ENCODE results near the gene STRA6.

STRA6 gene

DNA sequence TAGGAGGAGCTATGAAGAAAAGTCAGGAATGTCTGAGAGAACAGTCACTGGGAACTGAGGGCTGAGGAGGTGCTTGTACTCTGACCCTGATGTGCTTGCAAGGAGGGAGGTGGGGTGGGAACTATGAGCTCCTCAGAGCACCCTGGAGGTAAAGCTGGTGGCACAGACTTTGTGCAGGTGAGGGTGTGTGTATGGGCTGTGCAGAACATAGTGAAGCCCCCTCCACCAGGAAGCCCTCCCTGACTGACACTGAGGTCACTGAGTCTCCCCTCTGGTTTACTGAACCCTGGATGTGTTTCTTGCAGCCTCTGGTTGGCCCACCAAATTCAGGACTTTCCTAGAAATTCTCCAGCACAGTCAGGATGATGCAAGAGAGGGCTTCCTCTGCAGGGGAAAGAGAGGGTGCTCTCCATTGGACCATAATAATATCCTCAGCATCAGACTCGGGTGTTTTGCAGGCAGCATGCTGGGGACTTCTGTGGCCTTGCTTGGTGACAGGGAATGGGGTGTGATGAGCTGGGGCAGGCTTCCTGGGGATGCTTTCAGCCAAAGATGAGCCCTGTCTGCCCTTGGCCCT is 30.5 kb downstream of the STRA6 start:
- TF ChIP-seq, protein P1, sequence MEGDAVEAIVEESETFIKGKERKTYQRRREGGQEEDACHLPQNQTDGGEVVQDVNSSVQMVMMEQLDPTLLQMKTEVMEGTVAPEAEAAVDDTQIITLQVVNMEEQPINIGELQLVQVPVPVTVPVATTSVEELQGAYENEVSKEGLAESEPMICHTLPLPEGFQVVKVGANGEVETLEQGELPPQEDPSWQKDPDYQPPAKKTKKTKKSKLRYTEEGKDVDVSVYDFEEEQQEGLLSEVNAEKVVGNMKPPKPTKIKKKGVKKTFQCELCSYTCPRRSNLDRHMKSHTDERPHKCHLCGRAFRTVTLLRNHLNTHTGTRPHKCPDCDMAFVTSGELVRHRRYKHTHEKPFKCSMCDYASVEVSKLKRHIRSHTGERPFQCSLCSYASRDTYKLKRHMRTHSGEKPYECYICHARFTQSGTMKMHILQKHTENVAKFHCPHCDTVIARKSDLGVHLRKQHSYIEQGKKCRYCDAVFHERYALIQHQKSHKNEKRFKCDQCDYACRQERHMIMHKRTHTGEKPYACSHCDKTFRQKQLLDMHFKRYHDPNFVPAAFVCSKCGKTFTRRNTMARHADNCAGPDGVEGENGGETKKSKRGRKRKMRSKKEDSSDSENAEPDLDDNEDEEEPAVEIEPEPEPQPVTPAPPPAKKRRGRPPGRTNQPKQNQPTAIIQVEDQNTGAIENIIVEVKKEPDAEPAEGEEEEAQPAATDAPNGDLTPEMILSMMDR (IDR thresholded peaks at IDR 0.05; ENCODE audit: poor library complexity, severe bottlenecking) = no peak
- no peak for DNase-seq (ENCODE audit: low spot score)
- ATAC-seq (ENCODE audit: low read depth) = no peak
- Histone ChIP-seq H3K27me3 (ENCODE audit: insufficient read depth, poor library complexity, severe bottlenecking) (no peaks in the 10 kb centered on the region), H3K36me3 (ENCODE audit: low read depth) (no peaks in the 10 kb centered on the region), H3K9me3 (ENCODE audit: severe bottlenecking) (no peaks in the 10 kb centered on the region), H3K4me1 (ENCODE audit: insufficient read depth, poor library complexity, severe bottlenecking) (no peaks in the 10 kb centered on the region), H3K4me3 (ENCODE audit: severe bottlenecking) (no peak overlapping the region), H3K27ac (ENCODE audit: poor library complexity, severe bottlenecking) (no peak overlapping the region)

DNA sequence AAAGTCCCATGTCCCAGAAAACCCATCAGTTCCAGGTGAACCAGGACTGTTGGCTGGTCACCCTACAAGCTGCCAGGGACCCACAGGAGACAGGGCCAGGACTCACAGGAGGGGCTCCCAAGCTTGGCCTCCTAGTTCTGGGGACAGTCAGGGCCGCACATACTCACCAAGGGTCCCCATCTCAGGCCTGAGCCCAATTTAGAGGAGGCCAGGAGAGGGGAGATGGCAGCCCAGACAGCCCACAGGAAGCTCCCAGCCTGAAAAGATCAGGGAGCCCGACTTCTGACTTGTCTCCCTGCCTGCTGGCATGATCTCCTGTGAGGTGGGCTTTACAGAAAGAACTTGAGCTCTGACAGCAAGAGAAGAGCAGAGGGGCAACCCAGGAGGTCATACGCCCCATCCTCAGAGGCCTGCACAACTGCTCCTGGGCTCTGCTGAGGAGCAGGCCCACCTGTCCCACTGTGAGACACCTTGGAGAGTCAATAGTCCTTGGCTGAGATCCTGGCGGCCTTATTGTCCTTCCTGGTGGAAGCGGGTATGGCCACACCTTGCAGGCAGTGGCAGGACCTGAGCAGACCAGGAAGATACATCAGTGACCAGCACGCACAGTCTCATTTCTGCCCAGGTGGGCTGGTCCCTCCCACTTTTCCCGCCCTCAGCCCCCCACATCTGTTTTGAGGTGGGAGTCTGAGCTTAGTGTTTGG is 31.6 kb downstream of the STRA6 start:
- DNase-seq (ENCODE audit: low spot score) (peak; percentile 61), ATAC-seq (ENCODE audit: low read depth) (no peak)
- no peaks in the 10 kb centered on the region for H3K4me1 ChIP-seq (ENCODE audit: insufficient read depth, poor library complexity, severe bottlenecking)
- H3K9me3 ChIP-seq (ENCODE audit: severe bottlenecking) = no peaks in the 10 kb centered on the region
- no peaks in the 10 kb centered on the region for H3K27me3 ChIP-seq (ENCODE audit: insufficient read depth, poor library complexity, severe bottlenecking)
- H3K36me3 ChIP-seq (ENCODE audit: low read depth) = no peaks in the 10 kb centered on the region
- H3K4me3 ChIP-seq (ENCODE audit: severe bottlenecking) = no peak overlapping the region
- TF ChIP-seq, protein P1 (IDR thresholded peaks at IDR 0.05; ENCODE audit: poor library complexity, severe bottlenecking) = no peak
- H3K27ac ChIP-seq (ENCODE audit: poor library complexity, severe bottlenecking) = no peak overlapping the region

DNA sequence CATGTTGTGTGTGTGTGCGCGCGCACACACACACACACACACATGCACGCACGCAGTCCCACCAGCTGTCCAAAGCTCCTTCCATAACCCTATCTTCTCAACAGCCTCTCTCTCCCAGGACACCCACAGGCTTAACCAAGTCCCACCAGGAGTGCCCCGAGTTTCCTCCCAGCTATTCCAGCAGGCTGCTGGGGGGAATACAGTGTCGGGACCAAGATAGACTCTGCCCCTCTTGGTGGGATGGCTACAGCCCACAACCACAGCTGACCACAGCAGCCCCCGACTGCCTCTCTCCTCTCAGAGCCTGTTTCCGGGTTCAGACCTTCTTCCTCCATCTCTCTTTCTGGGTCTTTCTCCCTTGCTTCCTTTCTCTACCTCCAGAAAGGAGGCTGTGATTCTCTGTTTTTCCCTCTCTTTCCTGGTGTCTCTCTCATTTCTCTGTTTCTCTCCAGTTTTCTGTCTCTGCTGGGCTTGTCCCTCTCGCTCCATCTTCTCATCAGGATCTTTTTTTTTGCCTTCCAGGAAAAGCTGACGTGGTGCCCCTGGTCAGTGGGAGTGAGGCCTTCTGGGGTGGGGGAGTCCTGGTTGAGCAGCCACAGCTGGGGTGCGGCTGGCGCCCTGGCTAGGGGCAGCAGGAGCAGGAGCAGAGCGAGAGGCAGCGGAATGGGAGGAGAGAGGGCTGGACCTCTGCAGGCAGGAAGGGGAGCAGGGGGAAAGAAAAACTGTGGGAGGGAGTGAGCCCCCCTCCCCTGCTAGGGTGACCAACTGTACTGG is 32.3 kb downstream of the STRA6 start:
- no peak for ATAC-seq (ENCODE audit: low read depth)
- no peak overlapping the region for H3K4me3 ChIP-seq (ENCODE audit: severe bottlenecking)
- TF ChIP-seq, protein P1 (IDR thresholded peaks at IDR 0.05; ENCODE audit: poor library complexity, severe bottlenecking) = no peak
- H3K36me3 ChIP-seq (ENCODE audit: low read depth) = no peaks in the 10 kb centered on the region
- H3K27ac ChIP-seq (ENCODE audit: poor library complexity, severe bottlenecking) = no peak overlapping the region
- no peak for DNase-seq (ENCODE audit: low spot score)
- no peaks in the 10 kb centered on the region for H3K9me3 ChIP-seq (ENCODE audit: severe bottlenecking)
- no peaks in the 10 kb centered on the region for H3K4me1 ChIP-seq (ENCODE audit: insufficient read depth, poor library complexity, severe bottlenecking)
- H3K27me3 ChIP-seq (ENCODE audit: insufficient read depth, poor library complexity, severe bottlenecking) = peaks cover 3% of the 10 kb centered on the region

DNA sequence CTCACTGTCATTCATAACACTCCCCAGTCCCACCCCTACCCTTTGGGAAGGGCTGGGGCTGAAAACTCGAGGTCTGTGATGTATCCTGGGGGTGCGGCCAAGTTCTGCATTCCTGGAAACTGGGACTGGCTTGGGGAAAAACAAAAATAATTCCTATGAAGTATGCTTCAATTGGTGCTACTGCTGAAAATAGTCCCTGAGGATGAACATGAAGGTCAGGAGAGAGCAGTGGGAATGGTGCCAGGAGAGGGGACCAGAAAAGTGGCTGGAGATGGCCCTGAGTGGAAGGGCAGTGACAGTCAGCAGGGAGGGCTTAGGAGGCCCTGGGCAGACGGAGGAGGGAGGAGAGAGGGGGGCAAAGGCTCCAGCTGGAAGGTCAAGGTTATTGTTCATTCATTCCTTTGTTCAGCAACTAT is 33.9 kb downstream of the STRA6 start:
- Histone ChIP-seq H3K9me3 (ENCODE audit: severe bottlenecking) (no peaks in the 10 kb centered on the region), H3K36me3 (ENCODE audit: low read depth) (no peaks in the 10 kb centered on the region), H3K27me3 (ENCODE audit: insufficient read depth, poor library complexity, severe bottlenecking) (peaks cover 3% of the 10 kb centered on the region), H3K27ac (ENCODE audit: poor library complexity, severe bottlenecking) (no peak overlapping the region), H3K4me1 (ENCODE audit: insufficient read depth, poor library complexity, severe bottlenecking) (no peaks in the 10 kb centered on the region), H3K4me3 (ENCODE audit: severe bottlenecking) (no peak overlapping the region)
- no peak for ATAC-seq (ENCODE audit: low read depth)
- TF ChIP-seq, protein P1 (IDR thresholded peaks at IDR 0.05; ENCODE audit: poor library complexity, severe bottlenecking) = no peak
- no peak for DNase-seq (ENCODE audit: low spot score)

All from RWPE2 (cell line).